H9 (cell line): ENCODE measurements around the gene FNDC3B. TPM values are rescaled to one million over a fixed set of nuclear protein-coding genes. Genes with fewer than 3 reads are reported as not detected.
A peak's percentile ranks its signal among the peaks of the same experiment; 100 is the strongest.

Experiments used
- DNase-seq: peaks from one replicate; pipeline ENCODE4 v3.0.0-alpha.2; 2017
- H2AFZ ChIP-seq: one replicate; pipeline ENCODE4 v1.6.1; 2013; ENCODE audit warnings: mild to moderate bottlenecking, low read length, control low read depth, moderate library complexity
- H2AK5ac ChIP-seq: 2 replicates; pipeline ENCODE4 v1.6.1; 2013; ENCODE audit warnings: low read length, control low read depth, mixed read lengths; ENCODE audit not compliant: insufficient read length
- H2BK120ac ChIP-seq: one replicate; pipeline ENCODE4 v1.6.1; 2013; ENCODE audit warnings: low read depth, mild to moderate bottlenecking, low read length, control low read depth, inconsistent platforms; ENCODE audit not compliant: poor library complexity, severe bottlenecking
- H2BK12ac ChIP-seq: 2 replicates; pipeline ENCODE4 v1.6.1; 2013; ENCODE audit warnings: low read length, control low read depth, mixed read lengths, low read depth; ENCODE audit not compliant: insufficient read length
- H2BK15ac ChIP-seq: 2 replicates; pipeline ENCODE4 v1.6.1; 2013; ENCODE audit warnings: low read depth, low read length, control low read depth
- H2BK20ac ChIP-seq: one replicate; pipeline ENCODE4 v1.6.1; 2013; ENCODE audit warnings: low read depth, mild to moderate bottlenecking, low read length, control low read depth, inconsistent platforms; ENCODE audit not compliant: poor library complexity, severe bottlenecking
- H2BK5ac ChIP-seq: 2 replicates; pipeline ENCODE4 v1.6.1; 2013; ENCODE audit warnings: low read length, control low read depth, mixed read lengths; ENCODE audit not compliant: insufficient read length
- H3K14ac ChIP-seq: 2 replicates; pipeline ENCODE4 v1.6.1; 2013; ENCODE audit warnings: low read length, control low read depth; ENCODE audit not compliant: insufficient read depth
- H3K18ac ChIP-seq: 2 replicates; pipeline ENCODE4 v1.6.1; 2013; ENCODE audit warnings: low read depth, mild to moderate bottlenecking, mixed read lengths, low read length, control low read depth; ENCODE audit not compliant: insufficient read length
- H3K23ac ChIP-seq: 2 replicates; pipeline ENCODE4 v1.6.1; 2013; ENCODE audit warnings: low read length, control low read depth, mixed read lengths, low read depth; ENCODE audit not compliant: insufficient read length
- H3K23me2 ChIP-seq: 2 replicates; pipeline ENCODE4 v1.6.1; 2013; ENCODE audit warnings: low read depth, mild to moderate bottlenecking, mixed read lengths, low read length, control low read depth; ENCODE audit not compliant: insufficient read length, poor library complexity, severe bottlenecking
- H3K27ac ChIP-seq: 2 replicates; pipeline ENCODE4 v1.5.1; 2013; ENCODE audit warnings: low read length, control low read depth, mixed read lengths, low read depth; ENCODE audit not compliant: insufficient read length
- H3K27me3 ChIP-seq: 2 replicates; pipeline ENCODE4 v1.6.1; 2013; ENCODE audit warnings: low read length, control low read depth, inconsistent platforms; ENCODE audit not compliant: insufficient read depth
- H3K4ac ChIP-seq: 2 replicates; pipeline ENCODE4 v1.6.1; 2013; ENCODE audit warnings: low read depth, mild to moderate bottlenecking, control low read depth, inconsistent platforms, low read length, moderate library complexity
- H3K4me1 ChIP-seq: 2 replicates; pipeline ENCODE4 v1.6.1; 2013; ENCODE audit warnings: low read length, control low read depth, inconsistent platforms; ENCODE audit not compliant: insufficient read depth
- H3K4me2 ChIP-seq: 2 replicates; pipeline ENCODE4 v1.6.1; 2013; ENCODE audit warnings: low read length, control low read depth, mixed read lengths; ENCODE audit not compliant: insufficient read length, insufficient read depth
- H3K56ac ChIP-seq: 2 replicates; pipeline ENCODE4 v1.6.1; 2013; ENCODE audit warnings: low read depth, mild to moderate bottlenecking, mixed read lengths, low read length, control low read depth; ENCODE audit not compliant: insufficient read length
- H3K79me1 ChIP-seq: 2 replicates; pipeline ENCODE4 v1.6.1; 2013; ENCODE audit warnings: low read depth, mild to moderate bottlenecking, moderate library complexity, low read length, control low read depth, inconsistent platforms; ENCODE audit not compliant: insufficient read depth, poor library complexity, severe bottlenecking
- H3K79me2 ChIP-seq: 2 replicates; pipeline ENCODE4 v1.6.1; 2013; ENCODE audit warnings: low read length, control low read depth, inconsistent platforms; ENCODE audit not compliant: insufficient read depth
- H3K9ac ChIP-seq: 2 replicates; pipeline ENCODE4 v1.6.1; 2013; ENCODE audit warnings: low read length, control low read depth, mixed read lengths; ENCODE audit not compliant: insufficient read length; ENCODE audit errors: extremely low read depth
- H3K9me3 ChIP-seq: one replicate; pipeline ENCODE4 v1.6.1; 2013; ENCODE audit warnings: low read depth, low read length, inconsistent platforms; ENCODE audit not compliant: control insufficient read depth
- H3T11ph ChIP-seq: one replicate; pipeline ENCODE4 v1.6.1; 2013; ENCODE audit warnings: mild to moderate bottlenecking, low read length, control low read depth, inconsistent platforms
- H4K20me1 ChIP-seq: one replicate; pipeline ENCODE4 v1.6.1; 2013; ENCODE audit not compliant: control insufficient read depth, insufficient read length, insufficient read depth
- H4K5ac ChIP-seq: 2 replicates; pipeline ENCODE4 v1.6.1; 2013; ENCODE audit warnings: low read depth, mild to moderate bottlenecking, mixed read lengths, low read length, control low read depth; ENCODE audit not compliant: insufficient read length
- H4K8ac ChIP-seq: replicated peaks from 2 replicates; pipeline ENCODE4 v1.6.1; 2013; ENCODE audit warnings: low read length, control low read depth, mixed read lengths, low read depth; ENCODE audit not compliant: insufficient read length
- H4K91ac ChIP-seq: 2 replicates; pipeline ENCODE4 v1.6.1; 2013; ENCODE audit warnings: low read depth, mild to moderate bottlenecking, moderate library complexity, mixed read lengths, low read length, control low read depth; ENCODE audit not compliant: insufficient read length
- H3K27ac Mint-ChIP-seq, 3 experiments: 2 replicates in 2 of 3; 3 replicates in 1 of 3; pipeline ENCODE4 v1.8.0; 2020 to 2021; ENCODE audit warnings: mixed read lengths in 3 of 3, mild to moderate bottlenecking in 1 of 3, moderate library complexity in 1 of 3
- H3K27me3 Mint-ChIP-seq: 2 replicates; pipeline ENCODE4 v1.8.0; 2021; ENCODE audit warnings: low read depth, mild to moderate bottlenecking, moderate library complexity, mixed read lengths
- H3K36me3 Mint-ChIP-seq, 3 experiments: 2 replicates in 2 of 3; 3 replicates in 1 of 3; pipeline ENCODE4 v1.8.0; 2020 to 2021; ENCODE audit warnings: low read depth in 3 of 3, mixed read lengths in 3 of 3; ENCODE audit not compliant: insufficient read depth in 1 of 3
- H3K4me1 Mint-ChIP-seq, 2 experiments: 2 replicates each; pipeline ENCODE4 v1.8.0; 2020; ENCODE audit warnings: mixed read lengths in 2 of 2
- H3K4me3 Mint-ChIP-seq, 2 experiments: 2 replicates in 1 of 2; 3 replicates in 1 of 2; pipeline ENCODE4 v1.8.0; 2020 to 2021; ENCODE audit warnings: mild to moderate bottlenecking in 2 of 2, mixed read lengths in 2 of 2, moderate library complexity in 1 of 2
- H3K9me3 Mint-ChIP-seq, 2 experiments: 2 replicates in 1 of 2; 3 replicates in 1 of 2; pipeline ENCODE4 v1.8.0; 2020; ENCODE audit warnings: mild to moderate bottlenecking in 2 of 2, mixed read lengths in 2 of 2, moderate library complexity in 1 of 2
- CTCF ChIP-seq: fragments of 200-600 bp; sonication (generic); conservative IDR thresholded peaks from 3 replicates; pipeline ENCODE4 v1.8.0; 2021; ENCODE audit warnings: antibody characterized with exemption, mild to moderate bottlenecking
- WGBS: extraction: QIAGEN DNeasy Blood & Tissue Kit; methylation state at CpG from one replicate; pipeline ENCODE4 v1.1.7; 2013; ENCODE audit warnings: missing lambda C conversion rate, low lambda C conversion rate, mixed read lengths; ENCODE audit not compliant: insufficient read length; ENCODE audit errors: extremely low coverage; 5-methylcytosine and 5-hydroxymethylcytosine counted together
- total RNA-seq: library from RNA; stranded (reverse); gene quantifications from 2 replicates; pipeline ENCODE4 v1.2.1, GENCODE V29; 2021

Gene FNDC3B
- total RNA-seq, 1 experiment from 2014 or later: 43.8 TPM

- no peak overlapping the region for H3K27ac ChIP-seq
- H3K27ac Mint-ChIP-seq: peak overlapping the region; percentile 34 to 71 (median 53); a peak in 6 of 7 replicates
Measured at GRCh38 chr3:172247525-172248274, 208.3 kb downstream of the FNDC3B start.

More at GRCh38 chr3:172247525-172248274, 208.3 kb downstream of the FNDC3B start:
- DNase-seq: no peak
- Histone ChIP-seq H3K18ac (no peak overlapping the region), H2AFZ (no peak overlapping the region), H3K9me3 (peaks cover 3% of the 10 kb centered on the region), H3K79me2 (no peaks in the 10 kb centered on the region), H4K20me1 (no peaks in the 10 kb centered on the region), H4K5ac (no peak overlapping the region), H3K56ac (no peak overlapping the region), H3K4ac (no peak overlapping the region), H4K91ac (no peak overlapping the region), H4K8ac (no peak overlapping the region), H3K27me3 (no peaks in the 10 kb centered on the region), H3K4me2 (no peak overlapping the region), H3T11ph (no peak overlapping the region), H3K14ac (no peak overlapping the region), H3K23ac (no peak overlapping the region), H2AK5ac (no peak overlapping the region), H2BK5ac (no peak overlapping the region), H2BK15ac (no peak overlapping the region), H3K4me1 (peaks cover 4% of the 10 kb centered on the region), H3K79me1 (no peaks in the 10 kb centered on the region), H2BK12ac (no peak overlapping the region), H3K23me2 (no peaks in the 10 kb centered on the region), H2BK20ac (no peak overlapping the region), H2BK120ac (no peak overlapping the region), H3K9ac (no peak overlapping the region)
- Mint-ChIP-seq H3K27me3 (no peaks in the 10 kb centered on the region), H3K36me3 (peaks cover 11 to 18% (median 16%) of the 10 kb centered on the region in 3 experiments), H3K4me3 (no peak overlapping the region), H3K9me3 (peaks cover 10 to 14% of the 10 kb centered on the region in 2 experiments), H3K4me1 (peaks cover 19 to 20% of the 10 kb centered on the region in 2 experiments)
- no CpG with 5 or more reads among the region's 13 CpGs for WGBS
- TF ChIP-seq CTCF: no peak
